ENCODE results near the gene NAV2. TPM values are rescaled to one million over a fixed set of nuclear protein-coding genes. Genes with fewer than 3 reads are reported as not detected.

NAV2 gene
- polyA plus RNA-seq, 1 donor (not counting 4 experiments of a cell fraction or from before 2014, with no cell fraction given), result 4.0 TPM

DNA sequence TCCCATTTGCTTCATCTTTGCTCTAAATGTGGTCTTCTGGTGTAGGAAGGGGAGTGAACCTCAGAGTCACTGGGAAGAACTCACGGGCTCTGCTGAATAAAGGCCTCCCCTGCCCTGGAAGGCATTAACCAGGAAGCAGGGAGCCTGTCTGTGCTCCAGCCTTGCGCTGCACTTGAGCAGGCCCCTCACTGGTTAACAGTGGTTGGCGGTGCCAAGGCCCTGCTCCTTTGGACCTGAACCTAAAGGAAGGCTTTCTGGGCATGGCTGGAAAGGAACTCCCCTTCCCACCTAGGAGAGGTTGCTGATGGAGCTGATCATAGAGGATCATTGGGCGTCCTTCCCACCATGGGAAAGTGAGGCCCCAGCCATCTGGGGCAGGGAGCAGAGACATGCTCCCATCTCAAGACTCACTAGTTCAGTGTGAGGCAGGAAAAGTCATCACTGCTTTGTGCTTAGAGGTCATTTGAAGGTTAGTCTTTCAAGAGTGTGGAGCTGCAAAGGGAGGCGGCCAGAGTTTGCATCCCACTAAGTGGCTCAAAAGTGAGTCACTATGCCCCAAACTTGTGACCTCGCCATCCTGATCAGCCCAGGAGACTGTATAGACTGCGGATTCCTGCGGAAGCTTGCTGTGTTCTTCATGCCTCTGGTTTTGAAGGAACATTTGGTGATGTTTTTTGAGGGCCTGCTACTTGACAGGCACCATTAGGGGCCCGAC lies 397.3 kb downstream of the NAV2 start:
- Histone ChIP-seq H2AFZ (ENCODE audit: control insufficient read depth, low read length) (no peak overlapping the region), H4K20me1 (ENCODE audit: control insufficient read depth, extremely low read depth, insufficient read depth, low read length) (peaks cover 10% of the 10 kb centered on the region), H3K4me2 (ENCODE audit: control insufficient read depth, extremely low read depth, insufficient read depth, low read depth, low read length) (no peak overlapping the region), H3K79me2 (ENCODE audit: control insufficient read depth, insufficient read depth, low read length) (no peaks in the 10 kb centered on the region), H3K4me1 (ENCODE audit: control insufficient read depth, extremely low read depth, insufficient read depth, low read length) (peaks cover 36% of the 10 kb centered on the region), H3K36me3 (ENCODE audit: control insufficient read depth in 2 of 2, extremely low read depth in 1 of 2, insufficient read depth in 2 of 2, low read length in 2 of 2) (peaks cover 7 to 11% of the 10 kb centered on the region in 2 experiments), H3K4me3 (ENCODE audit: control insufficient read depth in 2 of 3, extremely low read depth in 1 of 3, insufficient read depth in 2 of 3, low read depth in 1 of 3, low read length in 3 of 3) (no peak overlapping the region), H3K9ac (ENCODE audit: control insufficient read depth, extremely low read depth, insufficient read depth, low read length) (no peak overlapping the region), H3K9me1 (ENCODE audit: control insufficient read depth, extremely low read depth, insufficient read depth, low read length) (peaks cover 2% of the 10 kb centered on the region), H3K9me3 (ENCODE audit: control insufficient read depth, low read depth, low read length) (no peaks in the 10 kb centered on the region), H3K27ac (ENCODE audit: control insufficient read depth, insufficient read depth, low read length) (no peak overlapping the region), H3K27me3 (ENCODE audit: control insufficient read depth, extremely low read depth, insufficient read depth, low read length) (no peaks in the 10 kb centered on the region)
- TF ChIP-seq EZH2 (IDR thresholded peaks at IDR 0.05; ENCODE audit: low read length), result no peak
- TF ChIP-seq, protein P1, sequence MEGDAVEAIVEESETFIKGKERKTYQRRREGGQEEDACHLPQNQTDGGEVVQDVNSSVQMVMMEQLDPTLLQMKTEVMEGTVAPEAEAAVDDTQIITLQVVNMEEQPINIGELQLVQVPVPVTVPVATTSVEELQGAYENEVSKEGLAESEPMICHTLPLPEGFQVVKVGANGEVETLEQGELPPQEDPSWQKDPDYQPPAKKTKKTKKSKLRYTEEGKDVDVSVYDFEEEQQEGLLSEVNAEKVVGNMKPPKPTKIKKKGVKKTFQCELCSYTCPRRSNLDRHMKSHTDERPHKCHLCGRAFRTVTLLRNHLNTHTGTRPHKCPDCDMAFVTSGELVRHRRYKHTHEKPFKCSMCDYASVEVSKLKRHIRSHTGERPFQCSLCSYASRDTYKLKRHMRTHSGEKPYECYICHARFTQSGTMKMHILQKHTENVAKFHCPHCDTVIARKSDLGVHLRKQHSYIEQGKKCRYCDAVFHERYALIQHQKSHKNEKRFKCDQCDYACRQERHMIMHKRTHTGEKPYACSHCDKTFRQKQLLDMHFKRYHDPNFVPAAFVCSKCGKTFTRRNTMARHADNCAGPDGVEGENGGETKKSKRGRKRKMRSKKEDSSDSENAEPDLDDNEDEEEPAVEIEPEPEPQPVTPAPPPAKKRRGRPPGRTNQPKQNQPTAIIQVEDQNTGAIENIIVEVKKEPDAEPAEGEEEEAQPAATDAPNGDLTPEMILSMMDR (optimal IDR thresholded peaks at IDR 0.05 in 1 of 3, IDR thresholded peaks at IDR 0.05 in 1 of 3, conservative IDR thresholded peaks at IDR 0.05 in 1 of 3; ENCODE audit: extremely low read depth in 1 of 3, insufficient read depth in 2 of 3, low read length in 3 of 3), result no peak
- FAIRE-seq, result no peak
- no peak for DNase-seq (ENCODE audit: low read depth, low spot score)
- dilution Hi-C loops (cut with MboI; ENCODE audit: extremely low pct_ligation_motif_present, low sequenced_read_pairs), result no loop called here

DNA sequence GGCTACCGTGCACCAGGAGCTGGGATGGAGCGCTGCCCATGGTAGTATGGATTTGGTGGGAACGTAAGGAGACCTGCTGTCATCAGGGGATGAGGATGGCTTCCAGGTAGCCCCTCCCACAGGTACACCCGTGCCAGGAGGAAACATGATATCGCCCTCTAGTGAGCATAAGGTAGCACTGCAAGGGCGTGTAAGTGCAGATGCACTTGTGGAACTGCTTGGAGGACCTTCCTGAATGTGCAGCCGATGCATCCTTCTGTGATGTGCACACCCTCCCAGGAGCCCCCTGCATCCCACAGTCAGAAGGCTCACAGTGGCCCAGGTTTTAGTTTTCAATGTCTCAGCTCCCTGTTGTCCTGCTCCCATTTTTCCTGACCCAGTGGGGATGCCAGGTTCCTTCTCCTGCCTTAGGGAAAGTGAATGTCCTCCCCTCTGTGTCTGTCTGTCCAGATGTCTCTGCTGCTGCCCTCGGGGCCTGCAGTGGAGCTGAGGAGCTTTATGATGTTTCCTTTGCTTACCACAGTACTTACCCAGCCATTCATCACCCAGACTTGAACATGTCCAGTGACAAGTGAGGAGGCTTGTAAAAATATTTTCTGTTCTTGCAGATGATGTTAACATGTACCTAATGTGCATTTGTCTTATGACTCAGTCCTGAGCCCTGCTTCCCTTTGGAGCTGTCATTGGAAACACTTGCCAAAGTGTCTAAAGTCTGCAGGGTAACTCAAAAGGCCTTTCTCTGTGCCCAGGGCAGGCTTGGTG lies 398.5 kb downstream of the NAV2 start:
- DNase-seq (ENCODE audit: low read depth, low spot score) (peak; percentile 79), FAIRE-seq (peak; percentile 78)
- dilution Hi-C loops (cut with MboI; ENCODE audit: extremely low pct_ligation_motif_present, low sequenced_read_pairs), result no loop called here

More for the DNA sequence above, 398.5 kb downstream of the NAV2 start:
- H3K79me2 ChIP-seq (ENCODE audit: control insufficient read depth, insufficient read depth, low read length), result no peaks in the 10 kb centered on the region
- H2AFZ ChIP-seq (ENCODE audit: control insufficient read depth, low read length), result no peak overlapping the region
- H3K27me3 ChIP-seq (ENCODE audit: control insufficient read depth, extremely low read depth, insufficient read depth, low read length), result no peaks in the 10 kb centered on the region
- peaks cover 7 to 11% of the 10 kb centered on the region in 2 experiments for H3K36me3 ChIP-seq (ENCODE audit: control insufficient read depth in 2 of 2, extremely low read depth in 1 of 2, insufficient read depth in 2 of 2, low read length in 2 of 2)
- H3K27ac ChIP-seq (ENCODE audit: control insufficient read depth, insufficient read depth, low read length), result peak overlapping the region; percentile 99
- peaks cover 36% of the 10 kb centered on the region for H3K4me1 ChIP-seq (ENCODE audit: control insufficient read depth, extremely low read depth, insufficient read depth, low read length)
- H3K9ac ChIP-seq (ENCODE audit: control insufficient read depth, extremely low read depth, insufficient read depth, low read length), result peak overlapping the region; percentile 87
- TF ChIP-seq EZH2 (IDR thresholded peaks at IDR 0.05; ENCODE audit: low read length), result no peak
- TF ChIP-seq, protein P1 (optimal IDR thresholded peaks at IDR 0.05 in 1 of 3, IDR thresholded peaks at IDR 0.05 in 1 of 3, conservative IDR thresholded peaks at IDR 0.05 in 1 of 3; ENCODE audit: extremely low read depth in 1 of 3, insufficient read depth in 2 of 3, low read length in 3 of 3), result peak; percentile 95 to 99 (median 99)
- H4K20me1 ChIP-seq (ENCODE audit: control insufficient read depth, extremely low read depth, insufficient read depth, low read length), result peaks cover 10% of the 10 kb centered on the region
- peak overlapping the region; percentile 94 for H3K4me2 ChIP-seq (ENCODE audit: control insufficient read depth, extremely low read depth, insufficient read depth, low read depth, low read length)
- peaks cover 2% of the 10 kb centered on the region for H3K9me1 ChIP-seq (ENCODE audit: control insufficient read depth, extremely low read depth, insufficient read depth, low read length)
- H3K9me3 ChIP-seq (ENCODE audit: control insufficient read depth, low read depth, low read length), result no peaks in the 10 kb centered on the region
- no peak overlapping the region for H3K4me3 ChIP-seq (ENCODE audit: control insufficient read depth in 2 of 3, extremely low read depth in 1 of 3, insufficient read depth in 2 of 3, low read depth in 1 of 3, low read length in 3 of 3)
